Gastrocnemius medialis (tissue), 4 donors: ENCODE data around the gene SMC4.

Experiments
- POLR2A ChIP-seq, 2 donors: fragments of 450-650 bp; IDR thresholded peaks; one replicate each; pipeline ENCODE4 v1.6.1; 2017; ENCODE audit warnings: antibody characterized with exemption in 2 of 2, mild to moderate bottlenecking in 2 of 2, moderate library complexity in 2 of 2
- TF ChIP-seq, protein P1 (sequence below), 5 experiments: fragments of 450-650 bp in 3 of 5; fragments of 200-600 bp in 2 of 5; sonication (generic) in 2 of 5; IDR thresholded peaks in 4 of 5; conservative IDR thresholded peaks in 1 of 5; 1 replicate in 4 of 5; 2 replicates in 1 of 5; pipeline ENCODE4 v1.5.1; 2016 to 2019; ENCODE audit warnings: antibody characterized with exemption in 5 of 5, mild to moderate bottlenecking in 3 of 5, moderate library complexity in 3 of 5

DNA sequence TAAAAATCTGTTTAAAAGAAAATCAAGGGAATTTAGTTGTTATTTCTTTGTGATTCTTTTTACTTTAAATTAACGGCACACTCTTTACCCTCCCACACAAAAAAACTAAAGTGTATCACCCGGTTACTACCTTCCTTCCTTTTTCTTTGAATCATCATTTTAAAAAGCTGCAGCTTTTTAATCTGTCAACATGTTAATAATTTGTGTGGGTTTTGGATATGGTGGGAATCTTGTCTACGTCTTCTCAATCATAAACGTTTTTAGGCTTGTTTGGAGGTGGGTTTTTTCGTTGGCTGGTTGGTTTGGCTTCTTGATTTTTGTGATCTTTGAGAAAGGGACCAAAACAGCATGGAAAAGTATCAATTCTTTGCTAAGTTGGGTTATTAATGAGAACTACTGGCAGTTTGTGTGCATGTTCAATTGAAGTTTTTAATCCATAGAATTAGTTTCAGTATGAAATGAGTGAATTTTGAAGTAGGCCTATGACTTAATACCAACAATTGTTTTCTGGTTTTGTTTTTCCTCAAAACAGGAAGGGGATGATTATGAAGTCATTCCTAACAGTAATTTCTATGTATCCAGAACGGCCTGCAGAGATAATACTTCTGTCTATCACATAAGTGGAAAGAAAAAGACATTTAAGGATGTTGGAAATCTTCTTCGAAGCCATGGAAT, 4.5 kb downstream of the SMC4 start:
- TF ChIP-seq, protein P1, sequence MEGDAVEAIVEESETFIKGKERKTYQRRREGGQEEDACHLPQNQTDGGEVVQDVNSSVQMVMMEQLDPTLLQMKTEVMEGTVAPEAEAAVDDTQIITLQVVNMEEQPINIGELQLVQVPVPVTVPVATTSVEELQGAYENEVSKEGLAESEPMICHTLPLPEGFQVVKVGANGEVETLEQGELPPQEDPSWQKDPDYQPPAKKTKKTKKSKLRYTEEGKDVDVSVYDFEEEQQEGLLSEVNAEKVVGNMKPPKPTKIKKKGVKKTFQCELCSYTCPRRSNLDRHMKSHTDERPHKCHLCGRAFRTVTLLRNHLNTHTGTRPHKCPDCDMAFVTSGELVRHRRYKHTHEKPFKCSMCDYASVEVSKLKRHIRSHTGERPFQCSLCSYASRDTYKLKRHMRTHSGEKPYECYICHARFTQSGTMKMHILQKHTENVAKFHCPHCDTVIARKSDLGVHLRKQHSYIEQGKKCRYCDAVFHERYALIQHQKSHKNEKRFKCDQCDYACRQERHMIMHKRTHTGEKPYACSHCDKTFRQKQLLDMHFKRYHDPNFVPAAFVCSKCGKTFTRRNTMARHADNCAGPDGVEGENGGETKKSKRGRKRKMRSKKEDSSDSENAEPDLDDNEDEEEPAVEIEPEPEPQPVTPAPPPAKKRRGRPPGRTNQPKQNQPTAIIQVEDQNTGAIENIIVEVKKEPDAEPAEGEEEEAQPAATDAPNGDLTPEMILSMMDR (IDR thresholded peaks at IDR 0.05 in 4 of 5, conservative IDR thresholded peaks at IDR 0.05 in 1 of 5) = no peak
- no peak for TF ChIP-seq POLR2A (IDR thresholded peaks at IDR 0.05)
